ENCODE measurements around the gene NSDHL. TPM values are rescaled to one million over a fixed set of nuclear protein-coding genes. Genes with fewer than 3 reads are reported as not detected.

The NSDHL gene
- total RNA-seq, 1 donor from 2014 or later: 34.2 TPM

- no peaks in the 10 kb centered on the region for H3K36me3 Mint-ChIP-seq (ENCODE audit: low read depth, unreplicated experiment)
- H3K27me3 Mint-ChIP-seq (ENCODE audit: low read depth, unreplicated experiment): peaks cover 9% of the 10 kb centered on the region
- H4K20me1 ChIP-seq (ENCODE audit: insufficient read depth, low read length): no peaks in the 10 kb centered on the region
- H3K4me1 ChIP-seq (ENCODE audit: insufficient read depth, low read length): peaks cover 6% of the 10 kb centered on the region
- FAIRE-seq (no peak), DNase-seq (ENCODE audit: low read depth) (no peak)
- H3K27ac ChIP-seq (ENCODE audit: low read depth, low read length): peak overlapping the region; percentile 3
- H3K9me3 Mint-ChIP-seq (ENCODE audit: unreplicated experiment): no peaks in the 10 kb centered on the region
- TF ChIP-seq CTCF (IDR thresholded peaks at IDR 0.05; ENCODE audit: insufficient read depth, low read depth, low read length): no peak
- no peak for TF ChIP-seq EZH2 (IDR thresholded peaks at IDR 0.05; ENCODE audit: insufficient read depth, low read length)
- H3K79me2 ChIP-seq (ENCODE audit: insufficient read depth, low read length): no peaks in the 10 kb centered on the region
- H3K4me3 ChIP-seq (ENCODE audit: insufficient read depth, low read depth, low read length): no peak overlapping the region
- no peaks in the 10 kb centered on the region for H3K36me3 ChIP-seq (ENCODE audit: insufficient read depth, low read length)
- H2AFZ ChIP-seq (ENCODE audit: low read depth, low read length): peak overlapping the region; percentile 41
- no peaks in the 10 kb centered on the region for H3K9me3 ChIP-seq (ENCODE audit: insufficient read depth, low read depth, low read length)
- H3K4me1 Mint-ChIP-seq (ENCODE audit: low read depth, unreplicated experiment): no peaks in the 10 kb centered on the region
- no peak overlapping the region for H3K27ac Mint-ChIP-seq (ENCODE audit: unreplicated experiment)
- no peak overlapping the region for H3K9ac ChIP-seq (ENCODE audit: low read length)
- H3K27me3 ChIP-seq (ENCODE audit: insufficient read depth, low read length): no peaks in the 10 kb centered on the region
- peak overlapping the region; percentile 46 for H3K4me2 ChIP-seq (ENCODE audit: low read length)
- H3K4me3 Mint-ChIP-seq (ENCODE audit: unreplicated experiment): no peak overlapping the region
Measured at GRCh38 chrX:152819266-152819665, 11.6 kb upstream of the NSDHL start.

- H2AFZ ChIP-seq (ENCODE audit: low read depth, low read length): peak overlapping the region; percentile 41
- DNase-seq (ENCODE audit: low read depth): peak; percentile 23
- FAIRE-seq: peak; percentile 97
Measured at GRCh38 chrX:152819732-152820131, 11.1 kb upstream of the NSDHL start.

More at GRCh38 chrX:152819732-152820131, 11.1 kb upstream of the NSDHL start:
- TF ChIP-seq CTCF (IDR thresholded peaks at IDR 0.05; ENCODE audit: insufficient read depth, low read depth, low read length) (no peak), EZH2 (IDR thresholded peaks at IDR 0.05; ENCODE audit: insufficient read depth, low read length) (no peak)
- H3K4me2 ChIP-seq (ENCODE audit: low read length): peak overlapping the region; percentile 46
- Mint-ChIP-seq H3K36me3 (ENCODE audit: low read depth, unreplicated experiment) (no peaks in the 10 kb centered on the region), H3K27ac (ENCODE audit: unreplicated experiment) (no peak overlapping the region), H3K9me3 (ENCODE audit: unreplicated experiment) (no peaks in the 10 kb centered on the region), H3K27me3 (ENCODE audit: low read depth, unreplicated experiment) (peaks cover 9% of the 10 kb centered on the region), H3K4me1 (ENCODE audit: low read depth, unreplicated experiment) (no peaks in the 10 kb centered on the region), H3K4me3 (ENCODE audit: unreplicated experiment) (no peak overlapping the region)
- peaks cover 6% of the 10 kb centered on the region for H3K4me1 ChIP-seq (ENCODE audit: insufficient read depth, low read length)
- H3K36me3 ChIP-seq (ENCODE audit: insufficient read depth, low read length): no peaks in the 10 kb centered on the region
- no peaks in the 10 kb centered on the region for H3K79me2 ChIP-seq (ENCODE audit: insufficient read depth, low read length)
- H3K27ac ChIP-seq (ENCODE audit: low read depth, low read length): peak overlapping the region; percentile 3
- H4K20me1 ChIP-seq (ENCODE audit: insufficient read depth, low read length): no peaks in the 10 kb centered on the region
- no peak overlapping the region for H3K9ac ChIP-seq (ENCODE audit: low read length)
- no peak overlapping the region for H3K4me3 ChIP-seq (ENCODE audit: insufficient read depth, low read depth, low read length)
- H3K9me3 ChIP-seq (ENCODE audit: insufficient read depth, low read depth, low read length): no peaks in the 10 kb centered on the region
- H3K27me3 ChIP-seq (ENCODE audit: insufficient read depth, low read length): no peaks in the 10 kb centered on the region

All from astrocyte (in vitro differentiated cells and primary cell).